Lung (tissue), 12 donors: ENCODE results near the gene RRAS. TPM values are rescaled to one million over a fixed set of nuclear protein-coding genes. Genes with fewer than 3 reads are reported as not detected.

ENCODE experiments used
- ATAC-seq: fragments of 200-7000 bp; cut with Tn5 transposase; one replicate; pipeline ENCODE4 v1.9.1; 2020; ENCODE audit warnings: moderate number of reproducible peaks; ENCODE audit not compliant: insufficient read depth, low FRiP score
- DNase-seq, 3 donors: peaks; one replicate each; pipeline ENCODE4 v3.0.0-alpha.2; 2013 to 2017
- H3K27ac ChIP-seq, 2 donors: one replicate each; pipeline ENCODE4 v1.5.1; 2013; ENCODE audit warnings: mild to moderate bottlenecking in 2 of 2, moderate library complexity in 2 of 2, control low read depth in 1 of 2, inconsistent platforms in 1 of 2, low read depth in 1 of 2, low read length in 1 of 2
- H3K27me3 ChIP-seq, 3 donors: one replicate each; pipeline ENCODE4 v1.5.1; 2013; ENCODE audit warnings: low read length in 2 of 3; ENCODE audit not compliant: control insufficient read depth in 3 of 3, insufficient read depth in 3 of 3
- H3K36me3 ChIP-seq, 4 donors: one replicate each; pipeline ENCODE4 v1.5.1; 2013; ENCODE audit warnings: low read length in 4 of 4, mild to moderate bottlenecking in 1 of 4, moderate library complexity in 1 of 4; ENCODE audit not compliant: control insufficient read depth in 4 of 4, insufficient read depth in 4 of 4
- H3K4me1 ChIP-seq, 5 donors: one replicate each; pipeline ENCODE4 v1.5.1; 2013; ENCODE audit warnings: low read length in 5 of 5, mild to moderate bottlenecking in 2 of 5, moderate library complexity in 1 of 5; ENCODE audit not compliant: control insufficient read depth in 5 of 5, insufficient read depth in 5 of 5
- H3K4me3 ChIP-seq: one replicate; pipeline ENCODE4 v1.5.1; 2013; ENCODE audit warnings: mild to moderate bottlenecking, control low read depth, moderate library complexity
- H3K9ac ChIP-seq, 2 donors: one replicate each; pipeline ENCODE4 v1.5.1; 2013; ENCODE audit warnings: low read length in 2 of 2, control low read depth in 1 of 2; ENCODE audit not compliant: insufficient read depth in 1 of 2
- H3K9me3 ChIP-seq, 4 donors: one replicate each; pipeline ENCODE4 v1.5.1; 2013; ENCODE audit warnings: low read length in 3 of 4, mild to moderate bottlenecking in 1 of 4, moderate library complexity in 1 of 4; ENCODE audit not compliant: control insufficient read depth in 4 of 4, insufficient read depth in 3 of 4
- whole genome bisulfite sequencing, 2 donors: extraction: QIAGEN DNeasy Blood & Tissue Kit; methylation state at CpG; one replicate each; pipeline ENCODE4 v1.1.7; 2013; 5-methylcytosine and 5-hydroxymethylcytosine counted together
- polyA plus RNA-seq, 2 donors: library from polyadenylated mRNA; stranded (reverse); fragments of 200-250 nt; gene quantifications; one replicate each; pipeline ENCODE4 v1.2.1, GENCODE V29; 2013
- total RNA-seq, 2 donors: library from RNA; depleted of rRNA in 1 of 2; stranded (reverse); fragments of >200 nt in 1 of 2; gene quantifications; one replicate each; pipeline ENCODE4 v1.2.1, GENCODE V29; 2014 to 2021
- TF ChIP-seq, protein P1 (sequence below): IDR thresholded peaks from 2 replicates; pipeline ENCODE4 v1.5.1; 2012; ENCODE audit warnings: mild to moderate bottlenecking; ENCODE audit errors: control extremely low read depth, extremely low read depth
- donor health status: control.
- donor health status: control.
- donor health status: Bipolar disorder and iron deficiency.
- donor health status: healthy.
- donor health status: DM: yes; HTN: yes; CAD: no.

Gene RRAS
- total and polyA plus RNA-seq, 4 donors, result 26.3 to 180 (median 106) TPM

GRCh38 chr19:49646586-49646985 is 6.6 kb upstream of the RRAS start:
- TF ChIP-seq, protein P1, sequence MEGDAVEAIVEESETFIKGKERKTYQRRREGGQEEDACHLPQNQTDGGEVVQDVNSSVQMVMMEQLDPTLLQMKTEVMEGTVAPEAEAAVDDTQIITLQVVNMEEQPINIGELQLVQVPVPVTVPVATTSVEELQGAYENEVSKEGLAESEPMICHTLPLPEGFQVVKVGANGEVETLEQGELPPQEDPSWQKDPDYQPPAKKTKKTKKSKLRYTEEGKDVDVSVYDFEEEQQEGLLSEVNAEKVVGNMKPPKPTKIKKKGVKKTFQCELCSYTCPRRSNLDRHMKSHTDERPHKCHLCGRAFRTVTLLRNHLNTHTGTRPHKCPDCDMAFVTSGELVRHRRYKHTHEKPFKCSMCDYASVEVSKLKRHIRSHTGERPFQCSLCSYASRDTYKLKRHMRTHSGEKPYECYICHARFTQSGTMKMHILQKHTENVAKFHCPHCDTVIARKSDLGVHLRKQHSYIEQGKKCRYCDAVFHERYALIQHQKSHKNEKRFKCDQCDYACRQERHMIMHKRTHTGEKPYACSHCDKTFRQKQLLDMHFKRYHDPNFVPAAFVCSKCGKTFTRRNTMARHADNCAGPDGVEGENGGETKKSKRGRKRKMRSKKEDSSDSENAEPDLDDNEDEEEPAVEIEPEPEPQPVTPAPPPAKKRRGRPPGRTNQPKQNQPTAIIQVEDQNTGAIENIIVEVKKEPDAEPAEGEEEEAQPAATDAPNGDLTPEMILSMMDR, result no peak
- ATAC-seq (no peak), DNase-seq (no peak)
- Histone ChIP-seq H3K27me3 (no peaks in the 10 kb centered on the region), H3K4me1 (peaks cover 0 to 13% (median 7%) of the 10 kb centered on the region in 5 donors), H3K9ac (no peak overlapping the region), H3K27ac (no peak overlapping the region), H3K9me3 (no peaks in the 10 kb centered on the region), H3K4me3 (no peak overlapping the region), H3K36me3 (peaks cover 6 to 45% (median 11%) of the 10 kb centered on the region in 4 donors)
- 93% methylated on average over 17 of the region's 17 CpGs for WGBS, 2 donors

DNA sequence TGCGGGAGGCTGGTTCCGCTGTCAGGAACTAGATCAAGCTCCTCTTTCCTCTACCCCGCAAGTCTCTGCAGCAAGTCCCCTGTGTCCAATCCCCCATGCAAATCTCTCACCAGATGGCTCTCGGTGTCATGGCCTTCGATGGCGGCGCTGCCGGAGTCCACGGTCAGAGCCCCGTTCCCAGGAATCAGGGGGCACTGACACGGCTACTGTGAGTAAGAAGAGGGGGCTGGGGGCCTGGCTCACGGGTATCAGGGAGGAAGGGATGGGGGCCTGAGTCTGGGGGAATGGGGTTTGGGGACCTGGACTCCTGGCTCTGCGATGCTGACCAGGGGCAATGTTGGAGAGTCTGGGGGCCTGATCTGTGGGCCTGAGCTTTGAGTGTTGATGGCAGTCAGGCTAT is 6.1 kb upstream of the RRAS start:
- H3K27ac ChIP-seq, result no peak overlapping the region
- TF ChIP-seq, protein P1, result no peak
- no peak for ATAC-seq
- no peak overlapping the region for H3K4me3 ChIP-seq
- H3K4me1 ChIP-seq, result peaks cover 1 to 19% (median 7%) of the 10 kb centered on the region in 5 donors
- no peak for DNase-seq
- 95% methylated on average over 13 of the region's 13 CpGs for WGBS, 2 donors
- H3K27me3 ChIP-seq, result no peaks in the 10 kb centered on the region
- H3K36me3 ChIP-seq, result peaks cover under 1 to 39% (median 11%) of the 10 kb centered on the region in 4 donors
- H3K9me3 ChIP-seq, result no peaks in the 10 kb centered on the region
- H3K9ac ChIP-seq, result no peak overlapping the region

DNA sequence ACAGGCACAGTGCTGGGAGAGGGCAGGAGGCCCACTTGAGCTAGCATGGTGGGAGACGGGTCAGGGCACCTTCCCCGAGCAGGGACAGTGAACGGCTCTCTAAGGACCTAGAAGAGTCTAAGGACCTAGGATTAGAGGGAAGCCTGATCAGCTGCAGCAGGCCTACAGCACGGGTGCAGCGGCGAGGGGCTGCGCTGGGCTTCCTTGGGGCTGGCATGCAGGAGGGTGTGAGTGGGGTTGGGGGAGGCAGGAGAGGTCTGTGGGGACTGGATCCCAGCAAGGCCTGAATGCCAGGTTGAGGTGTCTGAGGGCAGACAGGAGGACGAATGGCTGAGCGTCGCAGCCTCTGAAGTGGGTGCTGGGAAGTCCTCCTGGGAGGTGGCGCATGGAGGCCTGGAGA is 5.6 kb upstream of the RRAS start:
- no peaks in the 10 kb centered on the region for H3K27me3 ChIP-seq
- peaks cover 5 to 23% (median 7%) of the 10 kb centered on the region in 5 donors for H3K4me1 ChIP-seq
- no peak overlapping the region for H3K4me3 ChIP-seq
- no peak overlapping the region for H3K9ac ChIP-seq
- ATAC-seq (no peak), DNase-seq (no peak)
- WGBS, 2 donors, result 92 to 95% methylated on average over 11 of the region's 11 CpGs
- TF ChIP-seq, protein P1, result no peak
- no peak overlapping the region for H3K27ac ChIP-seq
- no peaks in the 10 kb centered on the region for H3K9me3 ChIP-seq
- peaks cover 0 to 36% (median 11%) of the 10 kb centered on the region in 4 donors for H3K36me3 ChIP-seq

- DNase-seq (no peak), ATAC-seq (no peak)
- H3K36me3 ChIP-seq, result peaks cover 0 to 23% (median 11%) of the 10 kb centered on the region in 4 donors
- no peaks in the 10 kb centered on the region for H3K27me3 ChIP-seq
- TF ChIP-seq, protein P1, result no peak
- H3K4me1 ChIP-seq, result peaks cover 5 to 33% (median 11%) of the 10 kb centered on the region in 5 donors
- no peak overlapping the region for H3K4me3 ChIP-seq
- peak overlapping the region in 1 of 2 donors; percentile 59 for H3K9ac ChIP-seq
- no peak overlapping the region for H3K27ac ChIP-seq
- WGBS, 2 donors, result 79 to 83% methylated on average over 2 of the region's 2 CpGs
- no peaks in the 10 kb centered on the region for H3K9me3 ChIP-seq
Measured at GRCh38 chr19:49643466-49643865, 3.5 kb upstream of the RRAS start.
